Immature natural killer cell (primary cell): ENCODE measurements around the gene ZER1. TPM values are rescaled to one million over a fixed set of nuclear protein-coding genes. Genes with fewer than 3 reads are reported as not detected.
"Not testable (repeated sequence)": the region's sequence is repeated elsewhere in the genome, so short reads cannot be mapped to it uniquely, and the experiment has no call there.

Experiments used
- DNase-seq, 3 donors: peaks; one replicate each; pipeline ENCODE4 v3.0.0; 2022; ENCODE audit warnings: mixed read lengths in 1 of 3
- H3K27ac Mint-ChIP-seq, 6 donors: one replicate each; pipeline ENCODE4 v1.8.0; 2020; ENCODE audit warnings: mixed read lengths in 6 of 6, mild to moderate bottlenecking in 5 of 6, inconsistent platforms in 4 of 6, moderate library complexity in 3 of 6
- H3K27me3 Mint-ChIP-seq, 3 donors: one replicate each; pipeline ENCODE4 v1.8.0; 2020 to 2021; ENCODE audit warnings: low read depth in 3 of 3, mild to moderate bottlenecking in 3 of 3, mixed read lengths in 3 of 3, moderate library complexity in 3 of 3, inconsistent platforms in 1 of 3
- H3K36me3 Mint-ChIP-seq, 3 donors: one replicate each; pipeline ENCODE4 v1.8.0; 2020; ENCODE audit warnings: mixed read lengths in 3 of 3, inconsistent platforms in 2 of 3, mild to moderate bottlenecking in 2 of 3
- H3K4me1 Mint-ChIP-seq, 2 donors: one replicate each; pipeline ENCODE4 v1.8.0; 2020; ENCODE audit warnings: inconsistent platforms in 2 of 2, mild to moderate bottlenecking in 2 of 2, mixed read lengths in 2 of 2, moderate library complexity in 1 of 2
- H3K4me3 Mint-ChIP-seq, 5 donors: one replicate each; pipeline ENCODE4 v1.8.0; 2020; ENCODE audit warnings: mild to moderate bottlenecking in 5 of 5, mixed read lengths in 5 of 5, inconsistent platforms in 3 of 5, moderate library complexity in 3 of 5
- H3K9me3 Mint-ChIP-seq, 6 donors: one replicate each; pipeline ENCODE4 v1.8.0; 2020; ENCODE audit warnings: mild to moderate bottlenecking in 6 of 6, mixed read lengths in 6 of 6, inconsistent platforms in 4 of 6, moderate library complexity in 3 of 6
- polyA plus RNA-seq, 3 donors: library from polyadenylated mRNA; unstranded; fragments of 300-500 nt; fragmentation: Illumina TruSeq; gene quantifications; one replicate each; pipeline ENCODE4 v1.2.3, GENCODE V29; 2021

ZER1 gene
- polyA plus RNA-seq, 3 donors from 2014 or later, result 28.5 to 51.5 (median 43.0) TPM

DNA sequence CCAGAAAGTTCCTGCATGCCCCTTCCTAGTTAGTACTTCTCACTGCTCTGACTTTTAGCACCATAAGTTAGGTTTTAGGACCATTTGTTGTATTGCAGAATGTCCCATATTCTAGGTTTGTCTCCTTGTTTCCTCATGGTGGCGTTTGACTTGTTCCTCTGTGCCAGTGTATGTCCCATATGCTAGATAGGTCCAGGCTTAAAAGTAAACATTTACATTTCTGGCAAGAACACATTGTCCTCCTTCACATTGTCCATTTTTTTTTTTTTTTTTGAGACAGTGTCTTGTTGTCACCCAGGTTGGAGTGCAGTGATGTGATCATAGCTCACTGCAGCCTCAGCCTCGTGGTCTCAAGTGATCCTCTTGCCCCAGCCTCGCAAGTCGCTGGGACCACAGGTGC is 30.8 kb upstream of the ZER1 start:
- Mint-ChIP-seq H3K9me3 (no peaks in the 10 kb centered on the region), H3K27ac (peak overlapping the region in 1 of 6 donors; percentile 39), H3K27me3 (peaks cover 0 to 4% (median 0%) of the 10 kb centered on the region in 3 donors), H3K4me3 (no peak overlapping the region), H3K36me3 (peaks cover 11 to 36% (median 11%) of the 10 kb centered on the region in 3 donors), H3K4me1 (no peaks in the 10 kb centered on the region)
- no peak for DNase-seq

DNA sequence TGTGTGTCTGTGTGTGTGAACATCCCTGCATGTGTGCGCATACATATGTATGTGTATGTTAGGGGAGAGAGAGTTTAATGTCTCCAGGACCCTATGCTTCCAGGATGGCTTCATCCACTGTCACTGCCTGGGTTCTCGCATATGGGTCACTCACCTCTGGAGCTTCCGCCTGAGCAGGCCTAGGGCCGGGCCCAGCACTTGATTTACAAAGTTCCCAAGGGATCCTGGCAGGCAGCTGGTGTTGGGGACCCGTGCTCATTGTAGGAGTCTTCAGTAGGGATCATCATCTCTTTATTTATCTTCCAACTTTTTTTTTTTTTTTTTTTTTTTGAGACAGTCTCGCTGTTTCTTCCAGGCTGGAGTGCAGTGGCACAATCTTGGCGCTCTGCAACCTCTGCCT is 28.3 kb upstream of the ZER1 start:
- Mint-ChIP-seq H3K9me3 (no peaks in the 10 kb centered on the region), H3K27ac (no peak overlapping the region)

DNA sequence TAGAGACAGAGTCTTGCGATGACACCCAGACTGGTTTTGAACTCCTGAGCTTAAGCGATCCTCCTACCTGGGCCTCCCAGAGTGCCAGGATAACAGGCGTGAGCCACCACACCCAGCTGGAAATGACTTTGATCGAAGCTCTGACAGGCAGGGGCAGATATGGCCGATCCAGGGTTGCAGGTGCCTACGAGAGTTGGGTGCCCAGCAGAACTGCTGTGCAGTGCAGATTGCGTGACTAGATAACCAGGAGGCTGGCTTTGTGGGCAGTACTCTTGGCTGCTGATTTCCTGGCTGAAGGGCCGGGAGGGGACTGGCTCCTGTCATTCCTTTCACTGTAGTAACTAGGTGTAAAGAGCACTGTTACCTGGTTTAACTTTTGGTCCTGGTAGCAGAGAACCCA is 27.2 kb upstream of the ZER1 start:
- H3K36me3 Mint-ChIP-seq, result peaks cover 11 to 36% (median 12%) of the 10 kb centered on the region in 3 donors
- H3K27ac Mint-ChIP-seq, result peak overlapping the region in 2 of 6 donors; percentile 23 to 59
- no peak overlapping the region for H3K4me3 Mint-ChIP-seq

More for the DNA sequence above, 28.3 kb upstream of the ZER1 start:
- Mint-ChIP-seq H3K27me3 (peaks cover 0 to 3% (median 0%) of the 10 kb centered on the region in 3 donors), H3K36me3 (peaks cover 11 to 36% (median 11%) of the 10 kb centered on the region in 3 donors), H3K4me3 (no peak overlapping the region), H3K4me1 (no peaks in the 10 kb centered on the region)
- DNase-seq, result no peak

DNA sequence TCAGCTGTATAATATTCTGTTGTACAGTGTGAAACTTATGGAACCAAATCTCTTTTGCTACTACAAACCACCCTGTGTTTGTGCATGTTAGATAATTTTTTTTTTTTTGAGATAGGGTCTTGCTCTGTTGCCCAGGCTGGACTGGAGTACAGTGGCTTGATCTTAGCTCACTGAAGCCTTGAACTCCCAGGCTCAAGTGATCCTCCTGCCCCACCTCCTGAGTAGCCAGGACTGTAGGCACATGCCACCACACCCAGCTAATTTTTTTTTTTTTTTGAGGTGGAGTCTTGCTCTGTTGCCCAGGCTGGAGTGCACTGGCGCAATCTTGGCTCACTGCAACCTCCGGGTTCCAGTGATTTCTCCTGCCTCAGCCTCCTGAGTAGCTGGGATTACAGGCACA is 23.2 kb upstream of the ZER1 start:
- H3K27ac Mint-ChIP-seq, result peak overlapping the region in 1 of 6 donors; percentile 40
- not testable (repeated sequence) for H3K9me3 Mint-ChIP-seq, H3K4me3 Mint-ChIP-seq, H3K27me3 Mint-ChIP-seq, DNase-seq
- H3K4me1 Mint-ChIP-seq, result peaks cover 0 to 19% of the 10 kb centered on the region in 2 donors
- peaks cover 5 to 23% (median 8%) of the 10 kb centered on the region in 3 donors for H3K36me3 Mint-ChIP-seq

More for the DNA sequence above, 27.2 kb upstream of the ZER1 start:
- H3K9me3 Mint-ChIP-seq, result no peaks in the 10 kb centered on the region
- no peak for DNase-seq
- H3K27me3 Mint-ChIP-seq, result peaks cover 0 to 3% (median 0%) of the 10 kb centered on the region in 3 donors
- peaks cover 0 to 1% of the 10 kb centered on the region in 2 donors for H3K4me1 Mint-ChIP-seq

DNA sequence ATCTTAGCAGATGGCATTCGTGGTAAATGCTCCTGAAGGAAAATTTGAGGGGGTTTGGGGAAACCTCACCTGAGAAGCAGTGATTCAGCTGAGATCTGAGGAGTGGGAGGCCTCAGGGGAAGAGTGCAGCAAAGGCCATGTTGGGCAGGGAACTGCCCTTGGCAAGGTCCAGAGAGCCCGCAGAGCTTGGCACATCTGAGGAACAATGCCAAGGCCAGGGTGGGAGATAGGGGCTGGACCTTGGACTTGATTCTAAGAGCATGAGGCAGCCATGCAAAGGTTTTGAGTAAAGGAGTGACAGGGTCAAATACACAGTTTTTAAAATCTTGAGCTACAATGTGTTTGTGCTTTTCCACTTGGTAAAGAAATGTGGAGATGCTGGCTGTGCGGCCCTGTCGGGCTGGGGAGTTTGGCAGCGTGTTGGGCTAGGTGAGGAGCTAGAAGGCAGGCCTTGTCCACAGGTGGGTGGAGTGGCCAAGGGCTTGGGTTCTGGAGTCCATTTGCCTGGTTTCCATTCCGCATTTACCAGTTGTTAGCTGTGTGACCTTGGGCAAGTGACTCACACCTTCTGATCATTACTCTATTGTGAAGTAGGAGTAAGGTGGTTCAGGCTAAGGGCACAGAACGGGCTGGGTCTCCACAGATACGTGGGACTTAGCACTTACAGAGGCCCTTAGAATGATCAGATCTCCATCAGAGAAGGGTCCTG is 21.4 kb upstream of the ZER1 start:
- Mint-ChIP-seq H3K27ac (peak overlapping the region in 2 of 6 donors; percentile 24 to 65), H3K9me3 (no peaks in the 10 kb centered on the region), H3K4me3 (no peak overlapping the region), H3K4me1 (peaks cover 9 to 34% of the 10 kb centered on the region in 2 donors), H3K27me3 (no peaks in the 10 kb centered on the region), H3K36me3 (peaks cover 4 to 14% (median 5%) of the 10 kb centered on the region in 3 donors)
- no peak for DNase-seq

DNA sequence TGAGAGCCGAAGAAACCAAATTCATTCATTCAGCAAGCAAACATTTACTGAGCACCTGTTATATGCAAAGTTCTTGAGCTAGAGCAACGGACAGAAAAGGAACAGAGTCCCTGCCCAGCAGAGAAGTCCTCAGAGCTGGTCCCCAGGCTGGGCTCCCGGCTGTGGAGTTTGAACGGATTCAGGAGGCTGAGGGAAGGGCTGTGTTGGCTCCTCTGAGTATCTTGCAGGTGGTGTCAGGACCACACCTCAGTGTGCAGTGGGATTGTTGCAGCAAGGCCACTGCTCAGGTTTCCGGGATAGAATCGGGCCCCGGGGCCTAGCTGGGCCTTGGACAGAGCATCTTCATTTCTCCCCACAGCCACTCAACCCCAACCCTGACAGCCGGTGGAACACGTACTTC is 20.4 kb upstream of the ZER1 start:
- H3K27ac Mint-ChIP-seq, result no peak overlapping the region
- no peaks in the 10 kb centered on the region for H3K27me3 Mint-ChIP-seq
- H3K4me1 Mint-ChIP-seq, result peaks cover 18 to 42% of the 10 kb centered on the region in 2 donors
- no peak overlapping the region for H3K4me3 Mint-ChIP-seq
- no peaks in the 10 kb centered on the region for H3K9me3 Mint-ChIP-seq
- no peak for DNase-seq
- peaks cover 4 to 14% (median 5%) of the 10 kb centered on the region in 3 donors for H3K36me3 Mint-ChIP-seq

DNA sequence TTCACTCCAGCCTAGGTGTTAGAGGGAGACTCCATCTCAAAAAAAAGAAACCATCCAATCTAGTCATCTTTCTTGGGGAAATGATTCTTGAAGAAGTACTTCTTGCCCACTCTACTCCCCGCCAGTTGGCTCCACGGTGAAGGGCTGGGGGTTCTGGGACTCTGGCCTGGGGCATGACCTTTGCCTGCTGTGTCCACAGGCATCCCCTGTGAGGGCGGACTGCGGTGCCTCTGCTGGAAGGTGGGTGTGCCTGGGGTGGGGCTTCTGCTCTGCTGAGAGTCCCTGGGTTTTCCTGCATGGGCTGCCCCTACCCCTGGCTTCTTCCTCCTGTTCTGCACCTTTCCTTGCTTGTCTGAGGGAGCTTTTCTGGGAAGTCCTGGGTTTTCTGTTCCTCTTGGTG is 18.8 kb upstream of the ZER1 start:
- Mint-ChIP-seq H3K36me3 (peaks cover 4 to 14% (median 5%) of the 10 kb centered on the region in 3 donors), H3K27ac (peak overlapping the region in 1 of 6 donors; percentile 61), H3K4me3 (peak overlapping the region in 1 of 5 donors; percentile 3), H3K4me1 (peaks cover 21 to 42% of the 10 kb centered on the region in 2 donors), H3K9me3 (no peaks in the 10 kb centered on the region), H3K27me3 (peaks cover 0 to 6% (median 0%) of the 10 kb centered on the region in 3 donors)
- no peak for DNase-seq

DNA sequence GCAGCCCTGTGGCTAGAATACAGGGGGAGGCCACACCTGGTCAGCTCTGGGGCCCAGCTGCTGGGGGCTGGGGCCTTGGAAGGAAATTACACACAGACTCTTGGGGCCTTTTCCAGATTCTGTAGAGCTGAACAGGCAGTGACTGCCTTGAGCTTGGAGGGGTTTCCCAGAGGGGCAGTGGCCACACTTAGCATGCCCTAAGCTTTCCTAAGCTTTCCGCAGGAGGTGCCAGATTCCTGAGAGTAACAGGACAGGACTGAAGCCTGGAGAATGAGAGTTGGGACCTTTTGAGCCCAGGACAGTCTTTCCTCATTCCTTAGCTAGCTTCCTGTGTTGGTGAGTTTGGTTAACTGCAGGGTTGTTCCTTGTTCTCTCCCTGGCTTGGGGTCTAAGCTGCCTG is 16.7 kb upstream of the ZER1 start:
- H3K27me3 Mint-ChIP-seq, result peaks cover 0 to 7% (median 0%) of the 10 kb centered on the region in 3 donors
- peaks cover 0 to 9% (median 4%) of the 10 kb centered on the region in 3 donors for H3K36me3 Mint-ChIP-seq
- no peaks in the 10 kb centered on the region for H3K9me3 Mint-ChIP-seq
- DNase-seq, result no peak
- H3K4me1 Mint-ChIP-seq, result peaks cover 21 to 36% of the 10 kb centered on the region in 2 donors
- peak overlapping the region; percentile 53 to 95 (median 86) for H3K27ac Mint-ChIP-seq
- H3K4me3 Mint-ChIP-seq, result peak overlapping the region; percentile 87 to 92 (median 90)

DNA sequence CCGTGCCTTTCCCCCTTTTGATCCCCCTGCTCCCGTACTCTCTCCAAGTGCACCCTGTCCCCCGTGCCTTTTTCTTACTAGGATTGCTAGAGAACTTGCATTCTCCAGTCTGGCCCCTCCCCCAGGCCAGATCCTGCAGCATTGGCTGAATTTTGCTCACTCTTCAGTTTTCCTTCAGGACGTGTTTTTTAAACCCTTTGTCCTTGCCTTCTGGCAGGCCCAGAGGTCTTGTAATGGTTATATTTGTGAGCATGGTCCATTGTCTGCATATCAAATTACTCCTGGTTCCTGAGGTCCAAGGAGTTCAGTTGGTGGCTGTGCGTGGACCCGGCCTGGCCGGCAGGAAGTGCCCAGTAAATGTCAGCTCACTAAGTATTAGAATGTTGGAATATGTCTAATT is 15.9 kb upstream of the ZER1 start:
- Mint-ChIP-seq H3K9me3 (no peaks in the 10 kb centered on the region), H3K4me1 (peaks cover 21 to 28% of the 10 kb centered on the region in 2 donors), H3K27me3 (peaks cover 0 to 7% (median 0%) of the 10 kb centered on the region in 3 donors), H3K27ac (peak overlapping the region; percentile 80 to 95 (median 94)), H3K4me3 (peak overlapping the region; percentile 87 to 92 (median 90)), H3K36me3 (peaks cover 0 to under 1% (median under 1%) of the 10 kb centered on the region in 3 donors)
- DNase-seq, result no peak

DNA sequence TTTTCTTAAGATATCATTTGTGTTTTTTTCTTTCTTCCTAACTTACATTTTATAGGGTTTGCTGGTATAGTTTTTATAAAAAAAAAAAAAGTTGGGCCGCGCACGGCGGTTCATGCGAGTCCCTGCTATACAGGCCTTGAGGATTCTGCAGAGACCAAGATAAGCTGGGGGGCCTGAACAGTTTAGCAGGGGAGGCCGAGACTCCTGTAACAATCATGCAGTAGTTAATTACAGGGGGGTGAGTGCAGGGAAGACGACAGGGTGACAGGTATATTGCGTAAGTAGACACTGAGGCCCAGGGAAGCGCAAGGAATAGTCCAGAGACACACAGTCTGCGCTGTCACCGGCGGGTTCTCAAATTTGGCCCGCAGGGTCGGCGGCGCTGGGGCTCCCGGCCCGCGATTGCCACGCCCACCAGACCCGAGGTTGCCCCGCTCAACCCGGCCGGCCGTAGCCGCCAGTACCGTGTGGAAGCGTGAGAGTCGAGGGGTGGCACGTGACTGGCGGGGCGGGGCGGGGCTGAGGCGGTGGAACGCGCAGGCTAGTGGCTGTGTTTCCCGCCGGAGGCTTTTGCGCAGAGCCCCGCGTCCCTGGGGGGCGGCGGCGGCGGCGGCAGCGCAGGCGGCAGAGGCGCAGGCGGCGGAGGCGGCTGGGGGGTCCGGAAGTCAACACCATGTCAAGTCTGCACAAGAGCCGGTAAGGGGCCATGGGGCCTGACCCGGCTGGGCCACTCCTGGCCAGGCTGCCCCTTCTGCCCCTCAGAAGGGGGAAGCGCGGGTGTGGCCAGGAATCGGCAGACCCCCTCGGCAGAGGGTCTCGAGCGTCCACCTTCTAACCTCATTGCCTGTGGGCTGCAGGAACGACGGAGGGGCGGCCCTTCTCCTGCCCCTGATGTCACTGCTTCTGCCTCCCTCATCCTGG is 15.2 kb upstream of the ZER1 start, which contains the start of gene TBC1D13:
TSS of gene TBC1D13 (plus strand) at position 573 of the 921 bp plus-strand sequence. CDS start at position 674, 101 bp downstream.
- DNase-seq, result peak; percentile 91 to 92 (median 92)
- peak within 1 kb of the TSS; percentile 80 to 95 (median 94) for H3K27ac Mint-ChIP-seq
- peaks cover 21 to 28% of the 10 kb centered on the region in 2 donors for H3K4me1 Mint-ChIP-seq

DNA sequence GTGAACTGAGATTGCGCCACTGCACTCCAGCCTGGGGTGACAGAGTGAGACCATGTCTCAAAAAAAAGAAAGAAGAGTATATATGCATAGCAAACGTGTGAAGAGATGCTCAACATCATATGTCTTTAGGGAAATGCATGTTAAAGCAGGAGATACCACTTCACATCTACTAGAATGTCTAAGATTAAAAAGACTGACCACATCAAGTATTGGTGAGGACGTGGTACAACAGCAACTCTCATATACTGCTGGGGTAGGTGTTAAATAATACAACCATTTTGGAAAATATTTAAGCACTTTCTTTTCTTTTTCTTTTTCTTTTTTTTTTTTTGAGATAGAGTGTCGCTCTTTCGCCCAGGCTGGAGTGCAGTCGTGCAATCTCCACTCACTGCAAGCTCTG is 13.7 kb upstream of the ZER1 start:
- H3K4me3 Mint-ChIP-seq, result peak overlapping the region in 3 of 5 donors; percentile 33 to 55 (median 38)
- H3K27ac Mint-ChIP-seq, result peak overlapping the region in 2 of 6 donors; percentile 30 to 57
- H3K27me3 Mint-ChIP-seq, result peaks cover 0 to 7% (median 4%) of the 10 kb centered on the region in 3 donors
- H3K36me3 Mint-ChIP-seq, result peaks cover 0 to 3% (median 0%) of the 10 kb centered on the region in 3 donors
- peaks cover 21 to 22% of the 10 kb centered on the region in 2 donors for H3K4me1 Mint-ChIP-seq
- no peak for DNase-seq
- peaks cover 0 to 4% (median 0%) of the 10 kb centered on the region in 6 donors for H3K9me3 Mint-ChIP-seq

More for the DNA sequence above, 15.2 kb upstream of the ZER1 start, which contains the start of gene TBC1D13:
- Mint-ChIP-seq H3K4me3 (peak within 1 kb of the TSS; percentile 87 to 92 (median 90)), H3K27me3 (peaks cover 0 to 7% (median 0%) of the 10 kb centered on the region in 3 donors), H3K9me3 (no peaks in the 10 kb centered on the region), H3K36me3 (no peaks in the 10 kb centered on the region)

DNA sequence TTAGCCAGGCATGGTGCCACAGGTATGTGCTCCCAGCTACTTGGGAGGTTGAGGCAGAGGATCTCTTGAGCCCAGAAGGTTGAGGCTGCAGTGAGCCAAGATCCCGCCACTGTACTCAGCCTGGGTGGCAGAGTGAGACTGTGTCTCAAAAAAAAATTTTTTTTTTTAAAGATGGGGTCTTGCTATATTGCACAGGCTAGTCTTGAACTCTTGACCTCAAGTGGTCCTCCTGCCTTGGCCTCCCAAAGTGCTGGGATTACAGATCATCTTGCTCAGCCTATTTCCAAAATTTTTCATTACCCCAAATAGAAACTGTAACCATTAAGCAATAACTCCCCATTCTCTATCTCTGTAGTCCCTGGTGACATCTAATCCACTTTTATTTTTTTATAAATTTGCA is 10.9 kb upstream of the ZER1 start:
- Mint-ChIP-seq H3K9me3 (peaks cover 0 to 4% (median 0%) of the 10 kb centered on the region in 6 donors), H3K36me3 (peaks cover 0 to 3% (median 0%) of the 10 kb centered on the region in 3 donors), H3K4me1 (peaks cover 3 to 7% of the 10 kb centered on the region in 2 donors), H3K27ac (no peak overlapping the region), H3K27me3 (peaks cover 3 to 7% (median 4%) of the 10 kb centered on the region in 3 donors), H3K4me3 (no peak overlapping the region)
- no peak for DNase-seq
